CD4-positive, CD25-positive, alpha-beta regulatory T cell (primary cell): ENCODE measurements around the gene TMEM212. TPM values are rescaled to one million over a fixed set of nuclear protein-coding genes. Genes with fewer than 3 reads are reported as not detected.

ENCODE experiments used
- ATAC-seq, 2 donors: fragments of 150-1000 bp; cut with Tn5 transposase; one replicate each; pipeline ENCODE4 v1.10.0; 2021; ENCODE audit warnings: low read depth in 2 of 2, moderate number of reproducible peaks in 2 of 2, moderate library complexity in 1 of 2
- DNase-seq, 3 donors: peaks; one replicate each; pipeline versions ENCODE4 v3.0.0 to v3.0.0-alpha.2; 2012 to 2022; ENCODE audit warnings: mixed read lengths in 1 of 3
- H3K27ac ChIP-seq: one replicate; pipeline ENCODE4 v1.7.0; 2013; ENCODE audit warnings: mild to moderate bottlenecking, low read length; ENCODE audit not compliant: insufficient read depth, poor library complexity, severe bottlenecking
- H3K27me3 ChIP-seq: one replicate; pipeline ENCODE4 v1.7.0; 2013; ENCODE audit warnings: low read length; ENCODE audit not compliant: control insufficient read depth, insufficient read depth
- H3K36me3 ChIP-seq: one replicate; pipeline ENCODE4 v1.7.0; 2013; ENCODE audit warnings: mild to moderate bottlenecking, low read length, moderate library complexity; ENCODE audit not compliant: control insufficient read depth, insufficient read depth
- H3K4me1 ChIP-seq: 2 replicates; pipeline ENCODE4 v1.7.0; 2013; ENCODE audit warnings: mild to moderate bottlenecking, low read length; ENCODE audit not compliant: insufficient read depth, control insufficient read depth, poor library complexity, severe bottlenecking
- H3K4me3 ChIP-seq: one replicate; pipeline ENCODE4 v1.7.0; 2013; ENCODE audit warnings: low read depth, mild to moderate bottlenecking, low read length, moderate library complexity
- H3K9me3 ChIP-seq, 2 experiments: 1 replicate in 1 of 2; 2 replicates in 1 of 2; pipeline ENCODE4 v1.7.0; 2013; ENCODE audit warnings: low read length in 2 of 2, mild to moderate bottlenecking in 1 of 2, moderate library complexity in 1 of 2; ENCODE audit not compliant: control insufficient read depth in 2 of 2
- H3K27ac Mint-ChIP-seq, 3 donors: one replicate each; pipeline ENCODE4 v1.8.0; 2020 to 2022; ENCODE audit warnings: mild to moderate bottlenecking in 3 of 3, mixed read lengths in 3 of 3, moderate library complexity in 2 of 3
- H3K27me3 Mint-ChIP-seq: one replicate; pipeline ENCODE4 v1.8.0; 2022; ENCODE audit warnings: mild to moderate bottlenecking, mixed read lengths
- H3K36me3 Mint-ChIP-seq: one replicate; pipeline ENCODE4 v1.8.0; 2020; ENCODE audit warnings: mixed read lengths
- H3K4me1 Mint-ChIP-seq, 4 donors: one replicate each; pipeline ENCODE4 v1.8.0; 2020 to 2022; ENCODE audit warnings: mixed read lengths in 4 of 4, mild to moderate bottlenecking in 1 of 4
- H3K4me3 Mint-ChIP-seq, 4 donors: one replicate each; pipeline ENCODE4 v1.8.0; 2020 to 2022; ENCODE audit warnings: mild to moderate bottlenecking in 4 of 4, mixed read lengths in 4 of 4, moderate library complexity in 3 of 4
- H3K9me3 Mint-ChIP-seq, 7 donors: one replicate each; pipeline ENCODE4 v1.8.0; 2020 to 2022; ENCODE audit warnings: mixed read lengths in 7 of 7, mild to moderate bottlenecking in 3 of 7, moderate library complexity in 2 of 7
- polyA plus RNA-seq, 4 donors: library from polyadenylated mRNA; unstranded; fragments of 300-500 nt; fragmentation: Illumina TruSeq; gene quantifications; one replicate each; pipeline ENCODE4 v1.2.3, GENCODE V29; 2021
- total RNA-seq: library from RNA; stranded (reverse); gene quantifications from one replicate; pipeline ENCODE4 v1.2.3, GENCODE V29; 2022

Gene TMEM212
- total and polyA plus RNA-seq, 5 donors from 2014 or later: not detected

- ATAC-seq (peak; percentile 20 to 59), DNase-seq (peak in 2 of 3 donors; percentile 10 to 88)
- no peaks in the 10 kb centered on the region for H3K4me1 ChIP-seq
- Mint-ChIP-seq H3K4me3 (no peak overlapping the region), H3K9me3 (peaks cover 0 to 1% (median 0%) of the 10 kb centered on the region in 7 donors), H3K27ac (no peak overlapping the region), H3K4me1 (peaks cover 1 to 16% (median 12%) of the 10 kb centered on the region in 4 donors), H3K27me3 (no peaks in the 10 kb centered on the region), H3K36me3 (no peaks in the 10 kb centered on the region)
- H3K36me3 ChIP-seq: no peaks in the 10 kb centered on the region
- H3K9me3 ChIP-seq: no peaks in the 10 kb centered on the region
- H3K4me3 ChIP-seq: no peak overlapping the region
- peaks cover 2% of the 10 kb centered on the region for H3K27me3 ChIP-seq
- H3K27ac ChIP-seq: no peak overlapping the region
These were observed 3.4 kb downstream of the TMEM212 start for GRCh38 chr3:171846597-171846996.

- Histone ChIP-seq H3K36me3 (no peaks in the 10 kb centered on the region), H3K9me3 (no peaks in the 10 kb centered on the region), H3K4me1 (no peaks in the 10 kb centered on the region), H3K27me3 (peaks cover 2% of the 10 kb centered on the region), H3K27ac (no peak overlapping the region), H3K4me3 (no peak overlapping the region)
- peaks cover 0 to 1% (median 0%) of the 10 kb centered on the region in 7 donors for H3K9me3 Mint-ChIP-seq
- ATAC-seq (no peak), DNase-seq (no peak)
- peak overlapping the region in 1 of 3 donors; percentile 70 for H3K27ac Mint-ChIP-seq
- peaks cover 0 to 16% (median 12%) of the 10 kb centered on the region in 4 donors for H3K4me1 Mint-ChIP-seq
- H3K4me3 Mint-ChIP-seq: no peak overlapping the region
- H3K27me3 Mint-ChIP-seq: no peaks in the 10 kb centered on the region
- H3K36me3 Mint-ChIP-seq: no peaks in the 10 kb centered on the region
These were observed 4.0 kb downstream of the TMEM212 start for GRCh38 chr3:171847133-171847532.

- Mint-ChIP-seq H3K4me3 (no peak overlapping the region), H3K36me3 (no peaks in the 10 kb centered on the region), H3K4me1 (peaks cover 0 to 16% (median 12%) of the 10 kb centered on the region in 4 donors), H3K9me3 (peaks cover 0 to 4% (median 0%) of the 10 kb centered on the region in 7 donors), H3K27me3 (no peaks in the 10 kb centered on the region), H3K27ac (peak overlapping the region in 1 of 3 donors; percentile 70)
- no peaks in the 10 kb centered on the region for H3K36me3 ChIP-seq
- peaks cover 2% of the 10 kb centered on the region for H3K27me3 ChIP-seq
- no peak for DNase-seq
- H3K4me1 ChIP-seq: no peaks in the 10 kb centered on the region
- H3K27ac ChIP-seq: no peak overlapping the region
- no peaks in the 10 kb centered on the region for H3K9me3 ChIP-seq
- ATAC-seq: no peak
- no peak overlapping the region for H3K4me3 ChIP-seq
These were observed 4.6 kb downstream of the TMEM212 start for GRCh38 chr3:171847595-171848259.

GRCh38 chr3:171849617-171850319 is 6.6 kb downstream of the TMEM212 start:
- no peak for ATAC-seq
- H3K27me3 Mint-ChIP-seq: peaks cover 4% of the 10 kb centered on the region
- no peak overlapping the region for H3K27ac Mint-ChIP-seq

GRCh38 chr3:171850320-171850959 is 7.3 kb downstream of the TMEM212 start:
- peaks cover 7% of the 10 kb centered on the region for H3K27me3 ChIP-seq
- H3K4me1 Mint-ChIP-seq: peaks cover 0 to 16% (median 12%) of the 10 kb centered on the region in 4 donors
- H3K36me3 Mint-ChIP-seq: no peaks in the 10 kb centered on the region
- H3K9me3 ChIP-seq: peaks cover 12 to 13% of the 10 kb centered on the region in 2 experiments
- no peak overlapping the region for H3K4me3 Mint-ChIP-seq
- no peak overlapping the region for H3K4me3 ChIP-seq
- H3K4me1 ChIP-seq: no peaks in the 10 kb centered on the region
- H3K27me3 Mint-ChIP-seq: peaks cover 4% of the 10 kb centered on the region
- no peak overlapping the region for H3K27ac ChIP-seq
- ATAC-seq (no peak), DNase-seq (no peak)
- no peaks in the 10 kb centered on the region for H3K36me3 ChIP-seq
- peaks cover 3 to 16% (median 7%) of the 10 kb centered on the region in 7 donors for H3K9me3 Mint-ChIP-seq
- no peak overlapping the region for H3K27ac Mint-ChIP-seq

More at GRCh38 chr3:171849617-171850319, 6.6 kb downstream of the TMEM212 start:
- Histone ChIP-seq H3K27me3 (peaks cover 7% of the 10 kb centered on the region), H3K9me3 (peaks cover 7 to 12% of the 10 kb centered on the region in 2 experiments), H3K36me3 (no peaks in the 10 kb centered on the region), H3K27ac (no peak overlapping the region), H3K4me3 (no peak overlapping the region), H3K4me1 (no peaks in the 10 kb centered on the region)
- Mint-ChIP-seq H3K9me3 (peaks cover 3 to 16% (median 7%) of the 10 kb centered on the region in 7 donors), H3K36me3 (no peaks in the 10 kb centered on the region), H3K4me1 (peaks cover 0 to 16% (median 12%) of the 10 kb centered on the region in 4 donors), H3K4me3 (no peak overlapping the region)
- DNase-seq: no peak

- Mint-ChIP-seq H3K27me3 (peaks cover 4% of the 10 kb centered on the region), H3K27ac (no peak overlapping the region), H3K36me3 (no peaks in the 10 kb centered on the region), H3K4me1 (peaks cover 0 to 13% (median 9%) of the 10 kb centered on the region in 4 donors), H3K9me3 (peaks cover 2 to 16% (median 7%) of the 10 kb centered on the region in 7 donors), H3K4me3 (no peak overlapping the region)
- DNase-seq (no peak), ATAC-seq (no peak)
- Histone ChIP-seq H3K27me3 (peaks cover 7% of the 10 kb centered on the region), H3K27ac (no peak overlapping the region), H3K36me3 (no peaks in the 10 kb centered on the region), H3K4me1 (no peaks in the 10 kb centered on the region), H3K4me3 (no peak overlapping the region), H3K9me3 (peaks cover 13 to 15% of the 10 kb centered on the region in 2 experiments)
These were observed 8.0 kb downstream of the TMEM212 start for GRCh38 chr3:171850960-171851659.

GRCh38 chr3:171851660-171852058 is 8.5 kb downstream of the TMEM212 start:
- peaks cover 13 to 15% of the 10 kb centered on the region in 2 experiments for H3K9me3 ChIP-seq
- ATAC-seq (no peak), DNase-seq (no peak)
- no peaks in the 10 kb centered on the region for H3K36me3 ChIP-seq
- Mint-ChIP-seq H3K9me3 (peaks cover 2 to 16% (median 7%) of the 10 kb centered on the region in 7 donors), H3K36me3 (no peaks in the 10 kb centered on the region), H3K27me3 (peaks cover 4% of the 10 kb centered on the region), H3K4me1 (peaks cover 0 to 9% (median 3%) of the 10 kb centered on the region in 4 donors), H3K4me3 (no peak overlapping the region), H3K27ac (no peak overlapping the region)
- H3K27ac ChIP-seq: no peak overlapping the region
- H3K4me3 ChIP-seq: no peak overlapping the region
- no peaks in the 10 kb centered on the region for H3K4me1 ChIP-seq
- H3K27me3 ChIP-seq: peaks cover 8% of the 10 kb centered on the region
